SU-DHL-6 (cell line): Measurements from ENCODE around the gene CPE.

Source experiments
- CTCF ChIP-seq: fragments of 200-600 bp; sonication (generic); IDR thresholded peaks from one replicate; pipeline ENCODE4 v1.5.1; 2017; ENCODE audit warnings: antibody characterized with exemption, mild to moderate bottlenecking, low read length, moderate library complexity; ENCODE audit not compliant: insufficient read depth, poor library complexity, severe bottlenecking
- EZH2phosphoT487 ChIP-seq: fragments of 200-600 bp; sonication (generic), shearing (Covaris generic); conservative IDR thresholded peaks from 2 replicates; pipeline ENCODE4 v1.6.1; 2018; ENCODE audit warnings: mild to moderate bottlenecking, antibody characterized with exemption, low read length, moderate library complexity, mixed read lengths

- TF ChIP-seq CTCF = no peak
- TF ChIP-seq EZH2phosphoT487 = no peak
These were observed 139.3 kb downstream of the CPE start for GRCh38 chr4:165518024-165518616.
